ENCODE measurements around the gene PRPSAP1.

PRPSAP1 gene

DNA sequence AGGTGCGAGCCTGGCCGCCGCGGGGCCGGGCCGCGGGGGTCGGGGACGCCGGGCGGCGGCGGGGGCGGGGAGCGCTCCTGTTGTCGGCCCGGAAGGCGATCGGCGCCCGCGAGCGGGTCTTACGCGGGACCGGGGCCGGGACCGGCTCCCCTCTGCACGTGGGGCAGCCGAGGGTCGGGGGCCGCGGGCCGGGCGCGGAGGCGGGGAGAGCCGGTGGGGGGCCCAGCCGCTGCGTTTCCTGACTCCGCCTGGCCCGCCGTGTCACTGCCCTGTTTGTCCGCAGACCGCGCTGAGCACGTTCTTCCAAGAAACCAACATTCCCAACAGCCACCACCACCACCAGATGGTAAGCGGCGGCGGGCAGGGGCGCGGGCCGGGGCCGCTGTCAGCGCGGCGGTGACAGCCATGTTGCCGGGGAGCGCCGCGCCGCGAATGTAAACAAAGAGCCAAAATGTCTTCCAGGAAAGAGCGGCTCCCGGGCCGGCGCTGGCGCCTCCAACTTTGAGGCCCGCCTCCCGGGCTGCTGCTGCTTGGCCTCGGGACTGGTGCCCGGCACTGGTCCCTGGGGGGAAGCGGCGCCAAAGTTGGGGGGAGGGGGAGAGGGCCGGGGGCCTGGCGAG, 88.0 kb downstream of the PRPSAP1 start:
- DNase-seq (ENCODE audit: low spot score) = no peak

DNA sequence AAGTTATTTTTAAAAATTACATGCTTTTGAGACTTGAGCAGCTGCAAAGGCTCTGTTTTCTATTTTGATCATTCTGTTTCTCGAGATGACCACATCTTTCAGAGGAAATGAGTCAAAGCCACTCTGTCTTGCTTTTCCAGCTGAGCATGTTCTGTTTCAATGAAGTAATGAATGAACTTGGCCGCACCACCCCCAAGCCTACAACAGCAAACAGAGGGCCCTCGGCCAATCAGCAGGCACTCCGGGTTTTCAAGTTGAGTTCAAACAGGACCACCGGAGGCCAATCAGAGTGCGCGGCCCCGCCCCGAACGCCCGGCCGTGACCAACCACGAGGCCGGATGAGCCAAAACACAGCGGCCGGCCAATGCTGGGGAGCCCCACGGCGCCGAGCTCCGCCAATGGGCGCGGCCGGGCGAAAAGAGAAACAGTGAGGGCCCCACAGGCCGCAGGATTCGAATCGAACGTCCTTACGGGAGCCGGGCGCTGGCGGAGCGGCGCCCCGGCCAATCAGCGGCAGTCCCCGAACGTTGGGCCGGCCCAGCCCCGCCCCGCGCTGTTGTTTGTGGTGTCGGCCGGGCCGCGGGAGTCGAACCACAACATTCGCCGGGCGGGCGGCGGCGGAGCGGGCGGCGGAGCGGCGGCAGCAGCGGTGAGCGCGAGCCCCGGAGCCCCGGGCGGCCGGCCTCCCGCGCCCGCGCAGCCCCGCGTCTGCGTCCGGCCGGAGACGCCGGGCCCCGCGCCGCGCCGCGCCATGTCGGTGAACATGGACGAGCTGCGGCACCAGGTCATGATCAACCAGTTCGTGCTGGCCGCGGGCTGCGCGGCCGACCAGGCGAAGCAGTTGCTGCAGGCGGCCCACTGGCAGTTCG, 88.7 kb downstream of the PRPSAP1 start, which contains the start of gene UBALD2:
Gene UBALD2, plus strand, starts transcription at position 594 of the 869 bp plus-strand sequence. Its CDS starts 158 bp downstream, at position 752.
- DNase-seq (ENCODE audit: low spot score) = peak; percentile 99

DNA sequence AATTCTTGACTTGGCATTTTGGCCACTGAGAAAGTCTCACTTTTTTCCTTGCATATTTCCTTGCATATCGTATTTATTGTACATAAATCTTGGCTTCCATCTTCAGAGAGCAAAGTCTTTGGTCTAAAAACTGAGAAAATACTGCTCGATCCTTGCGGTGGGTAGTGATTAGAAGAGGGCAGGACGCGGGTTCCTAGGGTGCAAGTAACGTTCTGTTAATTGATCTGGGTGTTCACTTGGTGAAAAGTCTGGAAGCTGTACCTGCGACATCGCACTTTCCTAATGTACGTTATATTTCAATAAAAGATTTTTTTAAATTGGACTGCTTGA, 89.3 kb downstream of the PRPSAP1 start:
- no peak for DNase-seq (ENCODE audit: low spot score)

DNA sequence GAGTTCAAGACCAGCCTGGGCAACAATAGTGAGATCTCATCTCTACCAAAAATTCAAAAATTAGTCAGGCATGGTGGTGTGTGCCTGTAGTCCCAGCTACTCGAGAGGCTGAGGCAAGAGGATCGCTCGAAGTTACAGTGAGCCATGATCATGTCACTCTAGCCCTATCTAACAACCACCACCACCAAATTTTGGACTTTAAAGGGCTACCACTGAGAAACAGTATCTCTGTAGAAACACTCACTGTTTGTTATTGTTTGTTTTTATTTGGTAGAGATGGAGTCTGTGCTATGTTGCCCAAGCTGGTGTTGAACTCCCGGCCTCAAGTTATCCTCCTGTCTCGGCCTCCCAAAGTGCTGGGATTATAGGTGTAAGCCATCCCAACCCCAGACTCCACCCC, 89.8 kb downstream of the PRPSAP1 start:
- no peak for DNase-seq (ENCODE audit: low spot score)

DNA sequence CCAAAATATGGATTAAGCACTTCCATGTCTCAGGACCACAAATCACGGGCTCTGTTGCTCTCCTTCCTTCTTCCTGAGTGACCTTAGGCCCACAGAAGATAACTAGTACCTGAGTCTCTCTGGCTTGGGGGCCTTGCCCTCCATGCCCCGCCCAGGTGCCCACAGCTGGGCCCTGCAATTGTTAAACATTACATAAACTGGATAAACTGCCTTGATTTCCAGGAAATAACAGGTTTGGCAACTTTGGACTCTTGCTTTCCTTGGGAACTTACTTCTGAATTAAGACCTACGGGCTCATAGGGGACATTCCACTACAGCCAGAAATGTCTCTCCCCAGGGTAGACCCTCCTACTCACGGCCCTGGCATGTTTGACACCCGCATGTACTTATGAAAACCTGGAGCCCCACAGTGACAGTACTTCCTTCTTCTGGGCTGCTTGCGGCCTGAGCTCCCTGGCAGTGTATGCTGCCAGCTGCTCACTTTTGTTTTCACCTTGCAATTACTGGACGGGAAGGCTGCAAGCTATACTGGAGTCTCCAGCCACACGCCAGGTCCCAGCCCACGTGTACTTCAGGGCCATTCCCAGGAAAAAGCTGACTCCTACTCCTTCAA, 90.9 kb downstream of the PRPSAP1 start:
- no peak for DNase-seq (ENCODE audit: low spot score)

DNA sequence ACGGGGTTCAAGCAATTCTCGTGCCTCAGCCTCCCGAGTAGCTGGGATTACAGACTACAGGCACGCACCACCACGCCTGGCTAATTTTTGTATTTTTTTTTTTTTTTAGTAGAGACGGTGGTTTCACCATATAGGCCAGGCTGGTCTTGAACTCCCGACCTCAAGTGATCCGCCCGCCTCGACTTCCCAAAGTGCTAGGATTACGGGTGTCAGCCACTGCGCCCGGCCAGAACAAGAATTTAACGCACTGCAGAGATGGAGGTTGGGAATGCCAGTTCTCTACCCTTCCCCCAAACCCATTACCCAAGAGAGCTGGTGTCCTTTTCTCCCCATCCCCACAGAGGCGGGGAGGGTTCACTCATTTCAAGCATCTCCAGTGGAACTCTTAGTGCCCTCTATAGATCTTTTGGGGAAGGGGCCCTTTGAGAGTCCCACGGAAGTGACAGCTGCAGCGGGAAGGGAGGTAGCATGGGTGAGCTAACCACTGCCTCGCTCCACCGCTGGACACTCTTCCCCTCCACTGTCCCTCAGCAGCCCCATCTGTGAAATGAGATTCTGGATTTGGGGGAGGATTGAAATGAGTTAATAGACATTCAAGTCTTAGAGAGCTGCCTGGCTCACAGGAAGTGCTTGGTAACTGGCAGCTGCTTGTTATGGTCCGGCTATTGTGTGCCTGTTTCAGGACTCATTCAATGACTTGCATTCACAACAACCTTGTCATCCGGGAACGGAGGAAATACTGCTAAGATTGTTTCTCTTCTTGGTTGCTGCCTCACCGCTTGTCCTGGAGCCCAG, 92.1 kb downstream of the PRPSAP1 start:
- no peak for DNase-seq (ENCODE audit: low spot score)

DNA sequence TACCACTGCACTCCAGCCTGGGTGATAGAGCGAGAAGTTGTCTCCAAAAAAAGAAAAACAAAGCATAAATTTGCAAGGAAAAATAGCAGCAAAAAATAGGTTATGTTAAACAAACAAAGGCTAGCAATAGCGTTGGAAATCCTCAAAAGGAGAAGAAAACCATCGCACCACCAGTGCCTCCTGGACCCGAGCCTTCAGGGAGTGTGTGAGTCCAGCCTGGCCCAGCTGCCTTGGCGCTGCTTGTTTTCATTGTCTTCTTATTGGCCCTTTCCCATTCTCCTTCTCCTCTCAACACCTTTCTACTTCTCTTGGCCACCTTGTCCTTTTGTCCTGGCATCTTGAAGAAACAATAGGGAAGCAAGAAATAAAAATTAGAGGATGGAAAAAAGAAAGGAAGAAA, 93.0 kb downstream of the PRPSAP1 start:
- DNase-seq (ENCODE audit: low spot score) = no peak

DNA sequence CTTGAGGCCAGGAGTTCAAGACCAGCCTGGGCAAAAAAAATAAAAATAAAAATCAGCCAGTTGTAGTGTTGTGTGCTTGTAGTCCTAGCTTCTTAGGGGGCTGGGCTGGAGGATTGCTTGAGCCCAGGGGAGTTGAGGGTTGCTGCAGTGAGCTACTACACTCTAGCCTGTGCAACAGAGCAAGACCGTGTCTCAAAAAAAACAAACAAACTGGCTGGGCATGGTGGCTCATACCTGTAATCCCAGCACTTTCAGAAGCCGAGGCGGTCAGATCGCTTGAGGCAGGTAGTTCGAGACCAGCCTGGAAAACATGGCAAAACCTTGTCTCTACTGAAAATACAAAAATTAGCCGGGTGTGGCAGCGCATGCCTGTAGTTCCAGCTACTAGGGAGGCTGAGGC, 93.5 kb downstream of the PRPSAP1 start:
- no peak for DNase-seq (ENCODE audit: low spot score)
